ENCODE data around the gene IL17D.

IL17D gene

GRCh38 chr13:20749377-20749776, 45.9 kb downstream of the IL17D start:
- Histone ChIP-seq H3K4me3 (ENCODE audit: low read depth, low read length) (no peak overlapping the region), H3K27ac (ENCODE audit: low read depth, low read length) (no peak overlapping the region), H3K4me1 (ENCODE audit: control insufficient read depth, insufficient read depth, low read length) (no peaks in the 10 kb centered on the region), H3K27me3 (ENCODE audit: control insufficient read depth, insufficient read depth, low read length) (no peaks in the 10 kb centered on the region), H3K36me3 (ENCODE audit: control insufficient read depth, insufficient read depth, low read length) (no peaks in the 10 kb centered on the region), H3K9me3 (ENCODE audit: control insufficient read depth, insufficient read depth, low read depth, low read length) (peaks cover 17% of the 10 kb centered on the region), H3K9ac (ENCODE audit: low read length) (no peak overlapping the region)

GRCh38 chr13:20754009-20754408, 50.5 kb downstream of the IL17D start:
- no peaks in the 10 kb centered on the region for H3K36me3 ChIP-seq (ENCODE audit: control insufficient read depth, insufficient read depth, low read length)
- no peak overlapping the region for H3K27ac ChIP-seq (ENCODE audit: low read depth, low read length)
- H3K9me3 ChIP-seq (ENCODE audit: control insufficient read depth, insufficient read depth, low read depth, low read length) = peaks cover 27% of the 10 kb centered on the region
- H3K4me1 ChIP-seq (ENCODE audit: control insufficient read depth, insufficient read depth, low read length) = peaks cover 3% of the 10 kb centered on the region; the same call in 1 of the 2 replicates
- no peak overlapping the region for H3K9ac ChIP-seq (ENCODE audit: low read length)
- H3K4me3 ChIP-seq (ENCODE audit: low read depth, low read length) = no peak overlapping the region
- H3K27me3 ChIP-seq (ENCODE audit: control insufficient read depth, insufficient read depth, low read length) = no peaks in the 10 kb centered on the region

- H3K36me3 ChIP-seq (ENCODE audit: control insufficient read depth, insufficient read depth, low read length) = no peaks in the 10 kb centered on the region
- peaks cover 3% of the 10 kb centered on the region; the same call in 1 of the 2 replicates for H3K4me1 ChIP-seq (ENCODE audit: control insufficient read depth, insufficient read depth, low read length)
- H3K27ac ChIP-seq (ENCODE audit: low read depth, low read length) = no peak overlapping the region
- no peaks in the 10 kb centered on the region for H3K27me3 ChIP-seq (ENCODE audit: control insufficient read depth, insufficient read depth, low read length)
- peaks cover 11% of the 10 kb centered on the region; the same call in 1 of the 2 replicates for H3K9me3 ChIP-seq (ENCODE audit: control insufficient read depth, insufficient read depth, low read depth, low read length)
- no peak overlapping the region for H3K4me3 ChIP-seq (ENCODE audit: low read depth, low read length)
- H3K9ac ChIP-seq (ENCODE audit: low read length) = no peak overlapping the region
Observed at GRCh38 chr13:20760872-20761271, 57.4 kb downstream of the IL17D start.

GRCh38 chr13:20767309-20767943, 63.9 kb downstream of the IL17D start:
- H3K9me3 ChIP-seq (ENCODE audit: control insufficient read depth, insufficient read depth, low read depth, low read length) = 0 out of 2 replicates have a peak, but pooled peaks cover 11% of the 10 kb centered on the region
- H3K9ac ChIP-seq (ENCODE audit: low read length) = no peak overlapping the region
- no peak overlapping the region for H3K4me3 ChIP-seq (ENCODE audit: low read depth, low read length)
- no peak overlapping the region for H3K27ac ChIP-seq (ENCODE audit: low read depth, low read length)
- 0 out of 2 replicates have a peak, but pooled peaks cover 6% of the 10 kb centered on the region for H3K36me3 ChIP-seq (ENCODE audit: control insufficient read depth, insufficient read depth, low read length)
- H3K27me3 ChIP-seq (ENCODE audit: control insufficient read depth, insufficient read depth, low read length) = no peaks in the 10 kb centered on the region
- H3K4me1 ChIP-seq (ENCODE audit: control insufficient read depth, insufficient read depth, low read length) = peaks cover 3% of the 10 kb centered on the region

- Histone ChIP-seq H3K36me3 (ENCODE audit: control insufficient read depth, insufficient read depth, low read length) (0 out of 2 replicates have a peak, but pooled peaks cover 6% of the 10 kb centered on the region), H3K27me3 (ENCODE audit: control insufficient read depth, insufficient read depth, low read length) (no peaks in the 10 kb centered on the region), H3K27ac (ENCODE audit: low read depth, low read length) (no peak overlapping the region), H3K9me3 (ENCODE audit: control insufficient read depth, insufficient read depth, low read depth, low read length) (0 out of 2 replicates have a peak, but pooled peaks cover 11% of the 10 kb centered on the region), H3K4me3 (ENCODE audit: low read depth, low read length) (no peak overlapping the region), H3K9ac (ENCODE audit: low read length) (no peak overlapping the region), H3K4me1 (ENCODE audit: control insufficient read depth, insufficient read depth, low read length) (peaks cover 9% of the 10 kb centered on the region)
Observed at GRCh38 chr13:20769091-20769490, 65.6 kb downstream of the IL17D start.

GRCh38 chr13:20769834-20770233, 66.3 kb downstream of the IL17D start:
- 0 out of 2 replicates have a peak, but pooled peaks cover 11% of the 10 kb centered on the region for H3K9me3 ChIP-seq (ENCODE audit: control insufficient read depth, insufficient read depth, low read depth, low read length)
- H3K9ac ChIP-seq (ENCODE audit: low read length) = no peak overlapping the region
- H3K4me3 ChIP-seq (ENCODE audit: low read depth, low read length) = no peak overlapping the region
- H3K36me3 ChIP-seq (ENCODE audit: control insufficient read depth, insufficient read depth, low read length) = 0 out of 2 replicates have a peak, but pooled peaks cover 6% of the 10 kb centered on the region
- H3K27me3 ChIP-seq (ENCODE audit: control insufficient read depth, insufficient read depth, low read length) = no peaks in the 10 kb centered on the region
- H3K4me1 ChIP-seq (ENCODE audit: control insufficient read depth, insufficient read depth, low read length) = peaks cover 9% of the 10 kb centered on the region
- H3K27ac ChIP-seq (ENCODE audit: low read depth, low read length) = no peak overlapping the region
